Osteocyte (in vitro differentiated cells): ENCODE measurements around the gene BCAS4. TPM values are rescaled to one million over a fixed set of nuclear protein-coding genes. Genes with fewer than 3 reads are reported as not detected.

Source experiments
- DNase-seq: peaks from one replicate; pipeline ENCODE4 v3.0.0; 2021; ENCODE audit warnings: mixed read lengths; ENCODE audit not compliant: unreplicated experiment; ENCODE audit errors: extremely low spot score
- H3K27ac Mint-ChIP-seq: one replicate; pipeline ENCODE4 v1.8.0; 2021; ENCODE audit warnings: mild to moderate bottlenecking, mixed read lengths; ENCODE audit not compliant: unreplicated experiment
- H3K27me3 Mint-ChIP-seq: one replicate; pipeline ENCODE4 v1.8.0; 2021; ENCODE audit warnings: mixed read lengths; ENCODE audit not compliant: unreplicated experiment
- H3K36me3 Mint-ChIP-seq: one replicate; pipeline ENCODE4 v1.8.0; 2021; ENCODE audit warnings: mixed read lengths; ENCODE audit not compliant: unreplicated experiment
- H3K4me1 Mint-ChIP-seq: one replicate; pipeline ENCODE4 v1.8.0; 2021; ENCODE audit warnings: mixed read lengths; ENCODE audit not compliant: unreplicated experiment
- H3K4me3 Mint-ChIP-seq: one replicate; pipeline ENCODE4 v1.8.0; 2021; ENCODE audit warnings: mild to moderate bottlenecking, moderate library complexity, mixed read lengths; ENCODE audit not compliant: unreplicated experiment
- H3K9me3 Mint-ChIP-seq: one replicate; pipeline ENCODE4 v1.8.0; 2021; ENCODE audit warnings: mixed read lengths; ENCODE audit not compliant: unreplicated experiment
- total RNA-seq: library from RNA; stranded (reverse); gene quantifications from 2 replicates; pipeline ENCODE4 v1.2.1, GENCODE V29; 2021
- TF ChIP-seq, protein P1 (sequence below): fragments of 200-600 bp; sonication (generic); IDR thresholded peaks from 2 replicates; pipeline ENCODE4 v1.5.0; 2021; ENCODE audit warnings: antibody characterized with exemption, mild to moderate bottlenecking, moderate library complexity

The BCAS4 gene
- total RNA-seq, 1 donor from 2014 or later, result 4.2 TPM

DNA sequence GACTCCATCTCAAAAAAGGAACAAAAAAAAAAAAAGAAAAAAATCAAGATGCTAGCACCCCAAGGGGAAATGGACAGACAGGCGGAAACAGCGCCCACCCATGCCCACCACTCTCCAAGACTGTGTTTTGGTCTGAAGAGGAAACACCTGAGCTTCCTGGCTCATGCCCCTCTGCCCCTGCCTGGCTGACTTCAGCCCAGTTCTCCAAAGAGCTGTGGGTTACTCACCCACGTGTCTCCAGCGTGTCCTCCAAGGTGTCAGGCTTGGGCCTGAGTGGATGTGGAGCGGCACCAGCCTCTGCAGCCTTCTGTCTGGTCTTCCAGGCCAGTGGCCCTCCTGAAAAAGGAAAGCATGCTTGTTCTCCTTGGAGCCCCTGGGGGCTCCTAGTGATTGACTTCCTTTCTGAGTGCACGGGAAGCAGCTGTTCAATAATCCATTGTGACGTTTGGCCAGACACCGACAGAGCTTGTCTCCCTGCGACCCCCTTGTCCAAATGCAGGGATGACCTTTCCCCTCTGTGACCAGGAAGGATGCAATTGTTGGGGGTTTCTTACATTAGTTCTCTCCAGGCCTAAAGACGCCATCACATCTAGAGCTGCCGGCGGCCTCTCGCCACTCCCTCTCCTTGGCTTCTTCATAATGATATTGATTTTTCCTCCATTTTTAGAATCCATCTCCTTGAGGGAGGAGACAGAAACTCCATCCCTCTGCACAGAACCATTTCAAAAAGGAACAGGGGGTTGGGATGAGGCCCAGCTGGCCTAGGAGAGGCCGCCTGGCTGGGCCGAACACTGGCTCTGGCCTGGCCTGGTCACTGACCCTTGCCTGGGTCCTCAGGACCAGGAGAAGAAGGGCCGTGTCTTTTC is 77.9 kb downstream of the BCAS4 start:
- no peaks in the 10 kb centered on the region for H3K27me3 Mint-ChIP-seq
- TF ChIP-seq, protein P1, sequence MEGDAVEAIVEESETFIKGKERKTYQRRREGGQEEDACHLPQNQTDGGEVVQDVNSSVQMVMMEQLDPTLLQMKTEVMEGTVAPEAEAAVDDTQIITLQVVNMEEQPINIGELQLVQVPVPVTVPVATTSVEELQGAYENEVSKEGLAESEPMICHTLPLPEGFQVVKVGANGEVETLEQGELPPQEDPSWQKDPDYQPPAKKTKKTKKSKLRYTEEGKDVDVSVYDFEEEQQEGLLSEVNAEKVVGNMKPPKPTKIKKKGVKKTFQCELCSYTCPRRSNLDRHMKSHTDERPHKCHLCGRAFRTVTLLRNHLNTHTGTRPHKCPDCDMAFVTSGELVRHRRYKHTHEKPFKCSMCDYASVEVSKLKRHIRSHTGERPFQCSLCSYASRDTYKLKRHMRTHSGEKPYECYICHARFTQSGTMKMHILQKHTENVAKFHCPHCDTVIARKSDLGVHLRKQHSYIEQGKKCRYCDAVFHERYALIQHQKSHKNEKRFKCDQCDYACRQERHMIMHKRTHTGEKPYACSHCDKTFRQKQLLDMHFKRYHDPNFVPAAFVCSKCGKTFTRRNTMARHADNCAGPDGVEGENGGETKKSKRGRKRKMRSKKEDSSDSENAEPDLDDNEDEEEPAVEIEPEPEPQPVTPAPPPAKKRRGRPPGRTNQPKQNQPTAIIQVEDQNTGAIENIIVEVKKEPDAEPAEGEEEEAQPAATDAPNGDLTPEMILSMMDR, result no peak
- DNase-seq, result no peak
- H3K9me3 Mint-ChIP-seq, result no peaks in the 10 kb centered on the region
- H3K36me3 Mint-ChIP-seq, result no peaks in the 10 kb centered on the region
- peaks cover 17% of the 10 kb centered on the region for H3K4me1 Mint-ChIP-seq
- H3K4me3 Mint-ChIP-seq, result no peak overlapping the region
- H3K27ac Mint-ChIP-seq, result no peak overlapping the region

DNA sequence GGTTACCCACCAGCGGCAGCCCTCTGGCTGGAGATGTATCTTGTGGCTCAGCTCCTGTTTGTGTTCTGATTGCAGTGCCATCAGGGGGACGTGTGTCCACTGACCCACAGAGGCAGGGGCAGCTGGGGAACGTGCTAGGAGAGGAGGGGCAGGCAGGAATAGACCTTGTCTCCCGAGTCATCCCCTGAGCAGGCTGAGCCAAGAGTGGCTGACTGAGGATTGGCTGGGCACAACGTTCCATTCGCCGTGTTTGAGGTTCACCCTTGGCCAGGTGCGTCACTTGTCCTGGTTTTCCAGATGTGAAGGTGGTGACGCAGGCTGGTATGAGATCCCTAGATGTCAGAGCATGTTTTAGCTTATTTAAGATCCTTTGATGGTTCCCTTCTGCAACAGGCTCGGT is 78.7 kb downstream of the BCAS4 start:
- TF ChIP-seq, protein P1, result no peak
- no peak for DNase-seq
- peaks cover 17% of the 10 kb centered on the region for H3K4me1 Mint-ChIP-seq
- H3K9me3 Mint-ChIP-seq, result no peaks in the 10 kb centered on the region
- no peaks in the 10 kb centered on the region for H3K27me3 Mint-ChIP-seq
- no peak overlapping the region for H3K4me3 Mint-ChIP-seq
- no peak overlapping the region for H3K27ac Mint-ChIP-seq
- no peaks in the 10 kb centered on the region for H3K36me3 Mint-ChIP-seq

DNA sequence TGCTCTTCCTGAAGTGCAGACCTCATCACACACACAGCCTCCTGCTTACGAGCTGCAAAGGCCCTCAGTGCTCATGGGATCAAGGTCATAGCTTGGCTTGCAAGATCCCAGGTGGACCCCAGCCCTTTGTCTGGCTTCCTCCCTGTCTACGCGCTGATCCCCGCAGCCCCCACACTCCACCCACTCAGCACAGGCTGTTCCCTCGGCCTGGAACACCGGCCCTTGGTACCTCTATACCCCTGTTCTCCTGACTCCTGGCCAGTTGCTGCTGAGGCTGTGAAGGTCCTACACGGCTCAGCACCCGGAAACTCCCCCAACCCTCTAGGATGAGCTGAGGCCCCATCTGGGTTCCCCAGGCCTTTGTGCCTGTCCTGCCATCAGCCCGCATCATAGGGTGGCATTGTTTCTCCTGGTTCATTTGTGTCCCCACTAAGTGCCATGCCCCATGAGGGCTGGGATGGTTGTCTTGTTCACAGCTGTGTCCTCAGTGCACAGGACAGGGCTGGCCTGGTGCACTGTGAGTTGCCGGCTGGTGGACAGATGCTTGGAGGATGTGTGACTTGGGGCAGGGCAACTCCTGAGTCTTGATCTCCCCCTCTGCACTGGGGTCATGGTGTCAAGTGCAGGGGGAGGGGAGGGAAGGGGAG is 79.4 kb downstream of the BCAS4 start:
- Mint-ChIP-seq H3K27ac (no peak overlapping the region), H3K4me3 (no peak overlapping the region), H3K4me1 (peaks cover 17% of the 10 kb centered on the region), H3K27me3 (no peaks in the 10 kb centered on the region), H3K36me3 (no peaks in the 10 kb centered on the region), H3K9me3 (no peaks in the 10 kb centered on the region)
- TF ChIP-seq, protein P1, result no peak
- DNase-seq, result no peak

DNA sequence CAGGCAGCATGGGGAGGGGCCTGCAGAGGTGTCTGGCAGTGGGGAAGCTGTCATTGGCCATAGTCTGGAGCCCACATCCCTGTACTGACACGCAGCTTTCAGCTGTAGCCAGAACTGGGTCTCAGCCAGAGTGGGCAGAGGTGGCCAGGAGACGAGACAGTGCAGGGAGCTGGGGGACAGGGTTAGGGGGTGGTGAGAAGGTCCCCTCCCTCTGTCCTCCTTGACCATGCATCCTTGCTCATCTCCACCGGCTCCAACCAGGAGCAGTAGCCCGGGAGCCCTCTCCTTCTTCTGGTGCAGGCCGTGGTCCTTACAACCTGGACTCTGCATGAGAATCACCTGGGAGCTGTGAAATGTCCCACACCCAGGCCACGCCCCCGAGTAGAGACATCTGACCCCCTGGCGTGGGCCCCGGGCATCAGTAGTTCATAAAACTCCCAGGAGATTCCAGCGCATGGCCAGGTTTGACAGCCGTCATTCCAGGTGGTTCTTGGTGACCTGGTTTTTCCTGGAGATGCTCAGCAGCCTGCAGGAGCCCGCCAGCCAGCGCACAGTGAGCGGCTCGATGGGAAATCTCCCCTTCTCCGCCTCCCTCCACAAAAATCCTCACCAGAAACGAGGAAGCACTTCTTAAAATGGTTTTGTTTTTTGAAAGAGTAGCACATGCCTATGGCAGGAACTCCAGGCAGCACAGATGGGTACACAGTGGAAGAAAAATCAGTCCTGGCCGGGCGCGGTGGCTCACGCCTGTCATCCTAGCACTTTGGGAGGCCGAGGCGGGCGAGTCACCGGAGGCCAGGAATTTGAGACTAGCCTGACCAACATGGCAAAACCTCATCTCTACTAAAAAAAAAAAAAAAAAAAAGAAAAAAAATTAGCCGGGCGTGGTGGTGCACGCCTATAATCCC is 80.2 kb downstream of the BCAS4 start:
- DNase-seq, result no peak
- Mint-ChIP-seq H3K9me3 (no peaks in the 10 kb centered on the region), H3K27ac (no peak overlapping the region), H3K4me3 (no peak overlapping the region), H3K4me1 (peaks cover 16% of the 10 kb centered on the region), H3K27me3 (no peaks in the 10 kb centered on the region), H3K36me3 (no peaks in the 10 kb centered on the region)
- TF ChIP-seq, protein P1, result no peak
